Measurements from ENCODE around the gene NR0B2. TPM values are rescaled to one million over a fixed set of nuclear protein-coding genes. Genes with fewer than 3 reads are reported as not detected.

Gene NR0B2
- total and polyA plus RNA-seq, 2 of the 13 experiments (the other 11 are each of a cell fraction or from before 2014, with no cell fraction given) = 72.5 to 133 TPM

DNA sequence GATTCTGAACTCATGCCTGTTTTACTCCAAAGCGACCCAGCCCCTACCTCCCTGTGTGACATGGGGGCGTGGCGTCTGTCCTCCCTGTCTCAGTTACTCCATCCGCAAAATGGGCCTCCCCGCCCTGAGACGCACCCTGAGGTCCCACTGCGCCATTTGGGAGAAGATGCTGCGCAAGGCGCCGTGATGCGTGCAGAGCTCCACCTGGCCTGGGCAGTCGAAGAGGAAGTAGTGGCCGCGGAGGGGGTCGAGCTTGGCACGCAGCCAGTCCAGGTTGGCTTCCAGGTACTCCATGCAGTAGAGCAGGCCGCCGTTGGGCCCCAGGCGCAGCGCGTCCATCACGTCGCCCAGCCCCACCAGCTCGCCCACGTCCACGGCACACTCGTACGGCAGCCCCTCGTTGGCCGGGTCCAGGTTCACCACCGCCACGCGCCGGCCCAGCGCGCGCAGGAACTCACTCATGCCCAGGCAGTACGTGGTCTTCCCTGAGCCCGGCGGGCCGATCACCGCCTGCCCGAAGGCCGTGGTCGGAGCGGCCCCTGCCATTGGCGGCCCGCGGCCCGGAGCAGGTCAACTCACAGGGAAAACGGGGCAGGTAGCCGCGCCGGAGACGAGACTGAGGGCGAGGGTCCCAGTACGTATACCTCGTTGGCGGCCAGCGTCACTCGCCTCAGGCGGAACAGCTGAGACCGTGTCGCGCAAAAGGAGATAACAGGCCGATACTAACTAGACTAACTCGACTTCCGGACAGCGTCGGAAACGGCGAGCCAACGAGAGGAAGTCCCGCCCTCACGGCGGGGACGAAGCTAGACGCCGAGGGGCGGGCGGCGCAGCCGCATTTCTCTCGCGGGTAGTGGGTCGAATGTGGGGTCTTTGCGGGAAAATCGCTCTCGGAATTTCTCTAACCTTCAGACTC, 24.0 kb downstream of the NR0B2 start, which contains the start of gene GPN2 (continued):
- TF ChIP-seq, protein P1, sequence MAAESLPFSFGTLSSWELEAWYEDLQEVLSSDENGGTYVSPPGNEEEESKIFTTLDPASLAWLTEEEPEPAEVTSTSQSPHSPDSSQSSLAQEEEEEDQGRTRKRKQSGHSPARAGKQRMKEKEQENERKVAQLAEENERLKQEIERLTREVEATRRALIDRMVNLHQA (CRISPR knock-in tag; IDR thresholded peaks at IDR 0.05) = no peak
- TF ChIP-seq NFRKB (IDR thresholded peaks at IDR 0.05) (no peak), PCBP2 (optimal IDR thresholded peaks at IDR 0.05; ENCODE audit: low read depth, low read length, poor library complexity, severe bottlenecking) (no peak), RBM22 (optimal IDR thresholded peaks at IDR 0.05; ENCODE audit: low read length) (peak; percentile 96), ZNF350 (CRISPR knock-in tag; IDR thresholded peaks at IDR 0.05; ENCODE audit: borderline replicate concordance, low read depth) (peak; percentile 94), ZNF839 (CRISPR knock-in tag; IDR thresholded peaks at IDR 0.05; ENCODE audit: borderline replicate concordance) (no peak; the same call in 1 of the 2 replicates), FOXM1 (CRISPR knock-in tag; IDR thresholded peaks at IDR 0.05) (no peak), ADNP (CRISPR knock-in tag; IDR thresholded peaks at IDR 0.05) (no peak; the same call in 1 of the 2 replicates), NFKB2 (CRISPR knock-in tag; IDR thresholded peaks at IDR 0.05; ENCODE audit: borderline replicate concordance) (peak; percentile 76; the same call in 1 of the 2 replicates), REL (CRISPR knock-in tag; conservative IDR thresholded peaks at IDR 0.05) (peak; percentile 61; the same call in 1 of the 2 replicates), ZNF44 (CRISPR knock-in tag; IDR thresholded peaks at IDR 0.05) (peak; percentile 67; the same call in 1 of the 2 replicates), TCF7 (IDR thresholded peaks at IDR 0.05; ENCODE audit: low read depth) (no peak), AKAP8 (CRISPR knock-in tag; IDR thresholded peaks at IDR 0.05) (peak; percentile 99)
- TF ChIP-seq, protein P2, sequence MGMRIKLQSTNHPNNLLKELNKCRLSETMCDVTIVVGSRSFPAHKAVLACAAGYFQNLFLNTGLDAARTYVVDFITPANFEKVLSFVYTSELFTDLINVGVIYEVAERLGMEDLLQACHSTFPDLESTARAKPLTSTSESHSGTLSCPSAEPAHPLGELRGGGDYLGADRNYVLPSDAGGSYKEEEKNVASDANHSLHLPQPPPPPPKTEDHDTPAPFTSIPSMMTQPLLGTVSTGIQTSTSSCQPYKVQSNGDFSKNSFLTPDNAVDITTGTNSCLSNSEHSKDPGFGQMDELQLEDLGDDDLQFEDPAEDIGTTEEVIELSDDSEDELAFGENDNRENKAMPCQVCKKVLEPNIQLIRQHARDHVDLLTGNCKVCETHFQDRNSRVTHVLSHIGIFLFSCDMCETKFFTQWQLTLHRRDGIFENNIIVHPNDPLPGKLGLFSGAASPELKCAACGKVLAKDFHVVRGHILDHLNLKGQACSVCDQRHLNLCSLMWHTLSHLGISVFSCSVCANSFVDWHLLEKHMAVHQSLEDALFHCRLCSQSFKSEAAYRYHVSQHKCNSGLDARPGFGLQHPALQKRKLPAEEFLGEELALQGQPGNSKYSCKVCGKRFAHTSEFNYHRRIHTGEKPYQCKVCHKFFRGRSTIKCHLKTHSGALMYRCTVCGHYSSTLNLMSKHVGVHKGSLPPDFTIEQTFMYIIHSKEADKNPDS (CRISPR knock-in tag; IDR thresholded peaks at IDR 0.05) = no peak; the same call in 1 of the 2 replicates
- TF ChIP-seq, protein P3, sequence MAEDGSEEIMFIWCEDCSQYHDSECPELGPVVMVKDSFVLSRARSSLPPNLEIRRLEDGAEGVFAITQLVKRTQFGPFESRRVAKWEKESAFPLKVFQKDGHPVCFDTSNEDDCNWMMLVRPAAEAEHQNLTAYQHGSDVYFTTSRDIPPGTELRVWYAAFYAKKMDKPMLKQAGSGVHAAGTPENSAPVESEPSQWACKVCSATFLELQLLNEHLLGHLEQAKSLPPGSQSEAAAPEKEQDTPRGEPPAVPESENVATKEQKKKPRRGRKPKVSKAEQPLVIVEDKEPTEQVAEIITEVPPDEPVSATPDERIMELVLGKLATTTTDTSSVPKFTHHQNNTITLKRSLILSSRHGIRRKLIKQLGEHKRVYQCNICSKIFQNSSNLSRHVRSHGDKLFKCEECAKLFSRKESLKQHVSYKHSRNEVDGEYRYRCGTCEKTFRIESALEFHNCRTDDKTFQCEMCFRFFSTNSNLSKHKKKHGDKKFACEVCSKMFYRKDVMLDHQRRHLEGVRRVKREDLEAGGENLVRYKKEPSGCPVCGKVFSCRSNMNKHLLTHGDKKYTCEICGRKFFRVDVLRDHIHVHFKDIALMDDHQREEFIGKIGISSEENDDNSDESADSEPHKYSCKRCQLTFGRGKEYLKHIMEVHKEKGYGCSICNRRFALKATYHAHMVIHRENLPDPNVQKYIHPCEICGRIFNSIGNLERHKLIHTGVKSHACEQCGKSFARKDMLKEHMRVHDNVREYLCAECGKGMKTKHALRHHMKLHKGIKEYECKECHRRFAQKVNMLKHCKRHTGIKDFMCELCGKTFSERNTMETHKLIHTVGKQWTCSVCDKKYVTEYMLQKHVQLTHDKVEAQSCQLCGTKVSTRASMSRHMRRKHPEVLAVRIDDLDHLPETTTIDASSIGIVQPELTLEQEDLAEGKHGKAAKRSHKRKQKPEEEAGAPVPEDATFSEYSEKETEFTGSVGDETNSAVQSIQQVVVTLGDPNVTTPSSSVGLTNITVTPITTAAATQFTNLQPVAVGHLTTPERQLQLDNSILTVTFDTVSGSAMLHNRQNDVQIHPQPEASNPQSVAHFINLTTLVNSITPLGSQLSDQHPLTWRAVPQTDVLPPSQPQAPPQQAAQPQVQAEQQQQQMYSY (CRISPR knock-in tag; IDR thresholded peaks at IDR 0.05) = peak; percentile 39; the same call in 1 of the 2 replicates
- TF ChIP-seq, protein P4, sequence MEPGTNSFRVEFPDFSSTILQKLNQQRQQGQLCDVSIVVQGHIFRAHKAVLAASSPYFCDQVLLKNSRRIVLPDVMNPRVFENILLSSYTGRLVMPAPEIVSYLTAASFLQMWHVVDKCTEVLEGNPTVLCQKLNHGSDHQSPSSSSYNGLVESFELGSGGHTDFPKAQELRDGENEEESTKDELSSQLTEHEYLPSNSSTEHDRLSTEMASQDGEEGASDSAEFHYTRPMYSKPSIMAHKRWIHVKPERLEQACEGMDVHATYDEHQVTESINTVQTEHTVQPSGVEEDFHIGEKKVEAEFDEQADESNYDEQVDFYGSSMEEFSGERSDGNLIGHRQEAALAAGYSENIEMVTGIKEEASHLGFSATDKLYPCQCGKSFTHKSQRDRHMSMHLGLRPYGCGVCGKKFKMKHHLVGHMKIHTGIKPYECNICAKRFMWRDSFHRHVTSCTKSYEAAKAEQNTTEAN (CRISPR knock-in tag; conservative IDR thresholded peaks at IDR 0.05) = no peak
- TF ChIP-seq, protein P5, sequence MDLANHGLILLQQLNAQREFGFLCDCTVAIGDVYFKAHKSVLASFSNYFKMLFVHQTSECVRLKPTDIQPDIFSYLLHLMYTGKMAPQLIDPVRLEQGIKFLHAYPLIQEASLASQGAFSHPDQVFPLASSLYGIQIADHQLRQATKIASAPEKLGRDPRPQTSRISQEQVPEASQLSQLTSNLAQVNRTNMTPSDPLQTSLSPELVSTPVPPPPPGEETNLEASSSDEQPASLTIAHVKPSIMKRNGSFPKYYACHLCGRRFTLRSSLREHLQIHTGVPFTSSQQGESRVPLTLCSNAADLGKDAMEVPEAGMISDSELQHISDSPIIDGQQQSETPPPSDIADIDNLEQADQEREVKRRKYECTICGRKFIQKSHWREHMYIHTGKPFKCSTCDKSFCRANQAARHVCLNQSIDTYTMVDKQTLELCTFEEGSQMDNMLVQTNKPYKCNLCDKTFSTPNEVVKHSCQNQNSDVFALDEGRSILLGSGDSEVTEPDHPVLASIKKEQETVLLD (CRISPR knock-in tag; IDR thresholded peaks at IDR 0.05; ENCODE audit: low read depth) = peak; percentile 77
- TF ChIP-seq, protein P6, sequence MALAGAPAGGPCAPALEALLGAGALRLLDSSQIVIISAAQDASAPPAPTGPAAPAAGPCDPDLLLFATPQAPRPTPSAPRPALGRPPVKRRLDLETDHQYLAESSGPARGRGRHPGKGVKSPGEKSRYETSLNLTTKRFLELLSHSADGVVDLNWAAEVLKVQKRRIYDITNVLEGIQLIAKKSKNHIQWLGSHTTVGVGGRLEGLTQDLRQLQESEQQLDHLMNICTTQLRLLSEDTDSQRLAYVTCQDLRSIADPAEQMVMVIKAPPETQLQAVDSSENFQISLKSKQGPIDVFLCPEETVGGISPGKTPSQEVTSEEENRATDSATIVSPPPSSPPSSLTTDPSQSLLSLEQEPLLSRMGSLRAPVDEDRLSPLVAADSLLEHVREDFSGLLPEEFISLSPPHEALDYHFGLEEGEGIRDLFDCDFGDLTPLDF (CRISPR knock-in tag; IDR thresholded peaks at IDR 0.05) = no peak

Measured in HepG2 (cell line).